Activated CD4-positive, alpha-beta T cell treated with anti-CD3 and anti-CD28 coated beads, Interleukin-2, amount 50 U/mL, for 16 hours (primary cell): ENCODE measurements around the gene AXIN2.

Experiments
- DNase-seq: peaks from one replicate; pipeline ENCODE4 v3.0.0-alpha.2; 2020

Gene AXIN2

DNA sequence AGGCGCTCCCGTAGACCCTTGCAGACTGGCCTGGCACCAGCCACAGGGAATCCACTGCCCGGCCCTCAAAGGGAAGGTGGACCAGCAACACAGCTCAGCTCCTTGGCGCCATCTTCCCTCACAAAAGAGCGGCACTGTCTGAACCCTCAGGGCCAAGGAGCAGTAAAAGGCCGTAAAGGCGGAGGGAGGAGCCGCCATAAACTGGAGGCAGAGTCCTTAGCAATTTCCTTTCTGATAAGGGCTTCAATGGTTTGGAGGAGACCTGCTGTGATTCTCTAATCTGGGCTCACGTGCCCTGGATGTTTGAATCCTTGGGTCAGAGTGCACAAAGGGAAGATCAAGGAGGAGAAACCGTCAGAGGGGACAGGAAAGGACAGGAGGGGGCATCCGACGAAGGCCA lies 15.5 kb upstream of the AXIN2 start:
- DNase-seq: no peak

DNA sequence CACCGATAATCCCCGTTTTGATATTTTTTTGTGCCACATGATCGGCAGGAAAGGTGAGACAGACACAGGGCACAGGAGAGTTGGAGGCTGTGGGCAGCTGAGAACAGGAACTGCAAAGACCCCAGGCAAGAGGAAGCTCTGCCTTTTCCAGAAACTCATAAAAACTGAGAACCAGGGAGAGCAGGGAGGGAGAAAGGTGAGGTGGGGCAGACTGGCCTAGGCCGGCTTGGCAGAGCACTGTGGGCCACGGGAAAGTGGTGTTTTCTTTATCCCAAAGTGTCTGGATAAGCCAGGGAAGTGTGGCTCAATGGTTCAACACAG lies 11.8 kb upstream of the AXIN2 start:
- no peak for DNase-seq

DNA sequence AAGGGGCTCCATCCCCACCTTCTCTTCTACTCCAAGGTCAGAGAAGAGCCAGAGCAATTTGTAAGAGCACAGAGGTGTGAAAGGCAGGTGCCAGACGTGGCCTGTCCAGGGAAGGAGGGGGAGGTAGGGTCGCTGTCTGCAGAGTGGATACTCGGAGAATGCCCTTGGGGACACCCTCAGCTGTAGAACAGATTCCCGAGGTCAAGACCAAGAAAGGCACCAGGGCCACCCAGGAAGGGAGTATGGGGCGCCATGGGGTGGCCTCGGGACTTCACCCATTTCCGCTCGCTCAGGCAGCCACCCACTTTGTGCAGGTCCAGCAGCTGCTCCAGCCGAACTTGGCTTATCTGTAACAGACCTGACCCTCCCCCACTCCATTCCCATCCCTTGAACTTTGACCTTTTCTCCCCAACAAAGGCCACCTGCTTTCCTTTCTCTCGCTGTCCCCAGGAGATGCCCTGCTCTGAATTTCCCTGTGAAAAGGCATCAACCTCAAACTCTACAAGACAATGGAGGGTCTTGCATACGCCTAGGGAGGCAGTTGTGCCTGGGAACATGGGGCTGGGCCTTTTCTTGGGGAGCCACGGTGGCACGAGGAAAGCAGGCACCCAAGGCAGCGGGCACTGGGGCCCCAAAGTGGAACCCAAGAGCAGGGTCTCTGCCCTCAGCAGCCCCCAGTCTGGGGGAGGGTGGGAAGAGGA lies 11.3 kb upstream of the AXIN2 start:
- no peak for DNase-seq

- no peak for DNase-seq
Observed at GRCh38 chr17:65572186-65572580, 10.7 kb upstream of the AXIN2 start.

DNA sequence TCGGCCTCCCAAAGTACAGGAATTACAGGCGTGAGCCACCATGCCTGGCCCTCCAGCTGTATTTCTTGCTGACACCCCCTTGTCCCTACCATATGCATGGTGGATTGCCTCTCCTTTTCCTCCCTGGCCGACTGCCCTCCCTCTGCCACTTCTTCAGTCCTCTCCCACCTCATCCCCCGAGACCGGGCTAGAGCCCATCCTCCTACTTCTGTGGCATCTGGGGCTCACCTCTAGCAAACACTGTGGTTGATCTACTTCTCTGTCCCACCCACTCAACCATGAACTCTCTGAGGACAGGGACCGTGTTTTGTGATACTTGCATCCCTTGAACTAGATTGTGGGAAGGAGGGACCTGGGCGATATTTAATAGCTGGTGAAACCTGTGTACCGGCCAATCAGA lies 7.5 kb upstream of the AXIN2 start:
- no peak for DNase-seq

GRCh38 chr17:65567566-65567965 lies 6.1 kb upstream of the AXIN2 start:
- DNase-seq: no peak

DNA sequence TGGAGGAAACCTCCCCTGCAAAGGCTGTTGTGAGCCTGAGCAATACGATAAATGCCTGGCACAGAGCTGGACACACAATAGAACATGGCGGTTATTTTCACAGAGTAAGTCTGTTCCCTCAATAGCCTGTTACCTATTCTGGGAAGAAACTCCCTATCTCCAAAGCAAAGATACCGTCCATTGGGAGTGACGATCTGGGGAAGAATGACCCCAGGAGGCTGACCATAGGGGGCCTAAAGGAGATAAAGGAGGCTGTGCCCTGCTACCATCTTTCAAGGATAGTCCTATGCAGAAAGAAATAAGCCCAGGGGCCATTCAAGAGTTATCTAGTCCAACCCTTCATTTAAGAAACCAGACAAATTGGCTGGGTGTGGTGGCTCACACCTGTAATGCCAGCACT lies 4.1 kb upstream of the AXIN2 start:
- DNase-seq: no peak

DNA sequence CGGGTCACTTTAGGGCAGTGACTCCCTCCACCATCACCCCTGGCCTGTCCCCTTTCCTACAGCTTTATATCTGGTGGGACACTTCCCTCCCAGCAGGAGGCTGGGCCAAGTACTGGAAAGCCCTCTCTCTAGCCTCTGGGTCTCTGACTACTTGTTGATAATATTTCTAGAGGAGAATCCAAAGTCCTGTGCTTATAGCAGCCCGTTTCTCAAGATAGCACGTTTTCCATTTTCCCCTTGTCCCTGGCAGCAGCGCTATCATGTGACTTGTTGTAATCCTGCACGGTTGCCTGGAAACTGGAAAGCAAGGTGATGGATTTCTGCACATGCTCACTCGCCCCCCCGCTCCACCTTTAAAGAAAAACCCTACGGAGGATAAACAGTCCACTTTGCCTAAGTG lies 3.3 kb upstream of the AXIN2 start:
- DNase-seq: no peak

DNA sequence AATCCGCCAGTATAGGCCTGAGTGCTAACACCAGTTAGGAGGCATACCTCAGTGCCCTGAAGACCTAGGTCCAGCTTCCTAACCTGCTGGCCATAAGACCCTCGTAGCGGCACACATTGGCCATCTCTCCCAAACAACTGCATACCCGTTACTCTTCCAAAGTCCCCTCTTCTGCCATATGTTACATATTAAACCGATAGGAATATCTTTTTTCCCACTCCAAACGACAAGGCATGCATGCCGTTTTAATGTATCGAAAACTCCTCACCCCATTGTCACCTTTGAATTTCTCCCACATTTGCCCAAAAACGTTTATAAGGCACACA lies 721 bp upstream of the AXIN2 start:
- DNase-seq: no peak

DNA sequence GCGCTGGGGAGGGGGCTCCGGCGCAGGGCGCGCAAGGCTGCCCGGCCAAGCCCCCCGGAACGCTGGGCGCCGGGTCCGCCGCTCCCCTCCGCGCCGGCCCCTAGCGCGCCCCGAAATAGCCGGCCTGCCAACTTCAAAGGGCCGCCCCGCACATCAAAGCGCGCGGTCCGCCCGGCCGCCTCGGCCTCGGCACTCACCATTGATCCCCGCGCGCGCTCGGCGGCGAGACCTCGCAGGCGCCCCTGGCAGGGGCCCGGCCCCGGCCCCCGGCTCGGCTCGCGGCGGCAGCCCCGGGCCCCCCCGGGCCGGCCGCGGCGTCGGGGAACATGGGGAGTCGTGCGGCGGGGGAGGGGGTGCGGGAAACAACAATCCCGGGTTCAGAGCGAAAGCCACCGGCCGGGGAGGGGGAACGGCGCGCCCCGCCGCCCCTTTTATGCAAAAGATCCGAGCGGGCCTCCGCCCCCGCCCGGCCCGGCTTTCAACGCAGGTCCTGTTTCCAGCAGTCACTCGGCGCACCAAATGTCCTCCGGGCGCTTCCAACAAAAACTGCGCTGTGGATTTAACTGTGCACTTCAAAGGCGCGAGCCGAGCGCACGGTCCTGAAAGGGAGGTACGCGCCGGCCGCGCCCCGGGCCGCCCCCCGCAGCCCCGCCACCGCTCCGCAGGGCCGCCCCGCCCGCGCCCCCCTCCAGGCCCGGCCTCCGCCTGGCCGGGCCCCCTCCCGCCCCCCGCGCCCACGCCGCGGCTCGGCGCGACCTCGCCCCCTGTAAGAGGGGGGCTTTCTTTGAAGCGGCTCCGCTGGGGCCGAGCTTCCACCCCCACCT lies 608 bp downstream of the AXIN2 start:
- DNase-seq: peak; percentile 57

DNA sequence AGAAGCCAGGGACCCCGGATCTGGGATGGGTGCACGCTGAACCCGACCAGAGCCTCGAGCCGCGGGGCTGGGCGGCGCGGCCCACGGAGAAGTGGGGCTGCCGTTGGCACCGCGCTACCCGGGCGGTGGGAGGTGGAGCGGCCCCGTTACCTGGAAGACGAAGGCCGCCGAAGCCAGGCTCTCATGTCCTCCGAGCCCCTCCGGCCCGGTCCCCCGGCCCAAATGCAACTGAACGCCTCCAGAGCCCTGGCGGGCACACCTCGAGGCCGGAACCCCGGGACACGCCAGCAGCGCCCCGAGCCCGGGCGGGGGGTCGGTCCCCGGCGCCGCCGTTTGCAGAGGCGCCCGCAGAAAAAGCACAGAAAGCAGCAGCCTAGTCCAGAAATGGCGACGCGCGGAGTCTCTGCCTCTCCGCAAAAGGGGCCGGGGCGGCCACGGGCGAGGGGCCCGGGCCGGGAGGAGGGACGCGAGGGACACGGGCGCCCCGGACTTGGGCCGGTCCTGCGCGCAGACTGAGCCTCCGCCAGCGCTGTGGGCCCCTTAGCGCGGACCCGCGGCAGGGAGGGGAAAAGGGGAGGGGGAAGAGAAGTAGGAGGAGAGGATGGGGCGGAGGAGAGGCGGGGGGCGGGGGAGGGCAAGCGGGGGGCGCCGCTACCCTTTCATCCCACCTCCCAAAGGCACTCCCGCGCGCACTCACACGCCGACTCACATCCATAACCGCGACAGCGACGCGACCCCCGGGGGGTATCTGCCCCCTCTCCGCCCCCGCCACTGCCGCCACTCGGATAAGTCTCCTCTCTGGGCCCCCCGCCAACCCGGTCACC lies 1.4 kb downstream of the AXIN2 start:
- no peak for DNase-seq

DNA sequence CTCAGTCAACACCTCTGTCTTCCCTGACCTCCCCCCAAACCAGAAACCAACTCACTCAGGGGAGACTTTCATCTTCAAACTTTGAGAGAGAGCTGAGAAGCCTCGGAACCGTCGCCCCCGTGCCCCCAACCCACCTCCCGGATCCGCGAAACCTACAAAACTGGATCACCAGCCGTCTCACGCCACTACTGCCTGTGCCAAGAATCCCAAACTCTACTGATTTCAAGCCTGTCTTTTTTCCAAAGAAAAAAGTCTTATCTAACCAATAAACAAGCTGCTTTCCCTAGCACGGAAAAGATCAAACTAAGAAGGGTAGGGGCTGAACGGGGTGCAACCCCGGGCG lies 2.0 kb downstream of the AXIN2 start:
- no peak for DNase-seq

- no peak for DNase-seq
Observed at GRCh38 chr17:65558683-65559460, 2.6 kb downstream of the AXIN2 start.

GRCh38 chr17:65558311-65558682 lies 3.2 kb downstream of the AXIN2 start:
- no peak for DNase-seq

GRCh38 chr17:65557349-65558310 lies 3.8 kb downstream of the AXIN2 start:
- no peak for DNase-seq

DNA sequence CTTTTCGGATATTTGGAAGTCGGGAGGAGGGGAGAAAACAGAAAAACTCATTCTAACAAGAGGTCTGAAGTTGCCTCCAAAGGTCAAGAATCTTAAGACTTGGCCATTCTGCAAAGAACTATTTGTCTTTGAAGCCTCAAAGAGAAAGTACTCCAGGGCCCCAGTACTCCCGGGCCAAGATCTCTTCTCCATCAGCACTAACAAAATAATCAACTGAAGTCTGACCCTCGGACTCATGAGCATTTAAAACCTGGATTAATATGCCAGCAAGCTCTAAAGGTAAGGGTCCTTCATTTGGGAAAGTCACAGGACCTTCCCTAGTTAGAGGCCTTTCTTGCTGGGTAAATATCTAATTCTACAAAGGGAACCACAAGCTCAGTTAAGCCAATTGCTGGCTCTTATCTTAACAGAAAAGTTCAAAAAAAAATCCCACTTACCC lies 4.5 kb downstream of the AXIN2 start:
- DNase-seq: no peak

GRCh38 chr17:65556014-65556909 lies 5.2 kb downstream of the AXIN2 start:
- peak; percentile 87 for DNase-seq

- DNase-seq: no peak
Observed at GRCh38 chr17:65554553-65555223, 6.8 kb downstream of the AXIN2 start.

DNA sequence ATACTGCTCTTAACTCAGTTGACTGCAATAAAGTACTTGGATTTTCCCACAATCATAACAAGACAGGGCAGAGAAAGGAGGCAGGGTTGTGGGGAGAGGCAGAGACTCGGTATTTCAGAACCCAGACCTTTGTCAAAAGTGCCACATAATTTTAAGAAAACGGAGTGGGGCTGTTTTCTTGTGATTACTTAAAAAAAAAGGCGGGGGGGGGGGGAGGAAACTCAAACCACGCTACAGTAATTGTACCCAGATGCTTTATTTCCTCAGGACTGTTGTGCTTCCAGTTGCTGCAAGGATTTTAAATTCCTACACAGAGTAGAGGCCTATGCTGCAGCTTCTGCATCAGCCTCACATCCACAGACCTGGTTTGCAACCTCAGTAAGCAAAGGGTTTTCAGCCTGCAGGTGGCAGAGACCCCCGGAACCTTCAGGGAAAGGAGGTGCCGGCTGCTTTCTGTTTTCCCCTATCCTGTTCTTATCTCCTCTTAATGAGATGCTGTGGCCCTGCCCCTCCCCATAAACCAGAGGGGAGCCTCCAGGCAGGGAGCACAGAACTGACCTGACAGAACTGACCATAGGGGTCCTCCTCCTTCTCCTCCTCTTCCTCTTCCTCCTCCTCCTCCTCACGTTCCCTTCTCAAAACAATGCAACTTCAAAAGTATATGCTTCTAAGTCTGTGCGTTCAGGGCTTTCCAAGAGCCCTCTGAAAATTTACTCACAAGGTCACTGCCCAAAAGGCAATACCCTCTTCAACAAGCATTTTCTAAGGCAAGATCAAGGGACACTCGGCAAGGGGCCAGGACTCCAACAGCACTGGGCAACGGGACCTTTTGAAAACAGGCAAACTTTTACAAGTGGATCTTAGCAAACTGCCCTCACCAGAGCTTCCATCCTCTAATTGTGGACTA lies 7.5 kb downstream of the AXIN2 start:
- DNase-seq: peak; percentile 56
